ENCODE measurements around the gene LPAR3. TPM values are rescaled to one million over a fixed set of nuclear protein-coding genes. Genes with fewer than 3 reads are reported as not detected.

Gene LPAR3
- total RNA-seq, 1 donor from 2014 or later, result 3.6 TPM

- ATAC-seq (peak; percentile 92), DNase-seq (peak; percentile 90)
- TF ChIP-seq CTCF (IDR thresholded peaks at IDR 0.05), result no peak
- no peaks in the 10 kb centered on the region for H3K9me3 ChIP-seq
- intact Hi-C loops (cut with DNase I), result no loop called here
- no peak overlapping the region for H3K4me3 ChIP-seq
- H3K4me1 ChIP-seq, result peaks cover 9% of the 10 kb centered on the region
- H3K27me3 ChIP-seq, result no peaks in the 10 kb centered on the region
- no peak overlapping the region for H3K27ac ChIP-seq
- no peaks in the 10 kb centered on the region for H3K36me3 ChIP-seq
Measured at GRCh38 chr1:84847253-84848250, 45.5 kb downstream of the LPAR3 start.

GRCh38 chr1:84846387-84846786, 46.6 kb downstream of the LPAR3 start:
- no peaks in the 10 kb centered on the region for H3K9me3 ChIP-seq
- H3K27me3 ChIP-seq, result no peaks in the 10 kb centered on the region
- no peak for DNase-seq
- intact Hi-C loops (cut with DNase I), result no loop called here
- peaks cover 9% of the 10 kb centered on the region for H3K4me1 ChIP-seq
- TF ChIP-seq CTCF (IDR thresholded peaks at IDR 0.05), result no peak
- H3K36me3 ChIP-seq, result no peaks in the 10 kb centered on the region
- no peak for ATAC-seq
- H3K27ac ChIP-seq, result no peak overlapping the region
- no peak overlapping the region for H3K4me3 ChIP-seq

GRCh38 chr1:84845357-84845756, 47.6 kb downstream of the LPAR3 start:
- no peaks in the 10 kb centered on the region for H3K36me3 ChIP-seq
- no peaks in the 10 kb centered on the region for H3K27me3 ChIP-seq
- no peaks in the 10 kb centered on the region for H3K9me3 ChIP-seq
- no peak for DNase-seq
- TF ChIP-seq CTCF (IDR thresholded peaks at IDR 0.05), result no peak
- peaks cover 9% of the 10 kb centered on the region for H3K4me1 ChIP-seq
- intact Hi-C loops (cut with DNase I), result no loop called here
- no peak overlapping the region for H3K27ac ChIP-seq
- no peak for ATAC-seq
- H3K4me3 ChIP-seq, result no peak overlapping the region

- intact Hi-C loops (cut with DNase I), result no loop called here
- H3K9me3 ChIP-seq, result no peaks in the 10 kb centered on the region
- H3K4me1 ChIP-seq, result peaks cover 9% of the 10 kb centered on the region
- TF ChIP-seq CTCF (IDR thresholded peaks at IDR 0.05), result no peak
- DNase-seq (no peak), ATAC-seq (no peak)
- H3K36me3 ChIP-seq, result no peaks in the 10 kb centered on the region
- H3K4me3 ChIP-seq, result no peak overlapping the region
- no peaks in the 10 kb centered on the region for H3K27me3 ChIP-seq
- no peak overlapping the region for H3K27ac ChIP-seq
Measured at GRCh38 chr1:84844094-84844493, 48.9 kb downstream of the LPAR3 start.

GRCh38 chr1:84842748-84843231, 50.2 kb downstream of the LPAR3 start:
- intact Hi-C loops (cut with DNase I), result no loop called here
- DNase-seq, result no peak
- H3K27me3 ChIP-seq, result no peaks in the 10 kb centered on the region

More at GRCh38 chr1:84842748-84843231, 50.2 kb downstream of the LPAR3 start:
- TF ChIP-seq CTCF (IDR thresholded peaks at IDR 0.05), result no peak
- Histone ChIP-seq H3K36me3 (no peaks in the 10 kb centered on the region), H3K4me3 (no peak overlapping the region), H3K4me1 (peaks cover 9% of the 10 kb centered on the region), H3K27ac (no peak overlapping the region), H3K9me3 (no peaks in the 10 kb centered on the region)
- ATAC-seq, result peak; percentile 54
